ENCODE measurements around the gene PSMD1.

- TF ChIP-seq CTCF (IDR thresholded peaks at IDR 0.05) (no peak), POLR2A (IDR thresholded peaks at IDR 0.05) (no peak)
Observed at GRCh38 chr2:231160701-231161100, 104.0 kb downstream of the PSMD1 start.

Data from suprapubic skin (tissue), 3 donors.